Subcutaneous abdominal adipose tissue (tissue), 5 donors: ENCODE data around the gene HOXA11.

Experiments
- H3K27ac ChIP-seq: one replicate; pipeline ENCODE4 v1.7.0; 2013; ENCODE audit warnings: low read depth, mild to moderate bottlenecking, inconsistent platforms, low read length, moderate library complexity
- H3K27me3 ChIP-seq, 5 donors: one replicate each; pipeline ENCODE4 v1.7.0; 2013; ENCODE audit warnings: low read length in 5 of 5, inconsistent platforms in 1 of 5; ENCODE audit not compliant: control insufficient read depth in 5 of 5, insufficient read depth in 4 of 5
- H3K36me3 ChIP-seq, 5 donors: one replicate each; pipeline ENCODE4 v1.7.0; 2013; ENCODE audit warnings: low read length in 5 of 5; ENCODE audit not compliant: control insufficient read depth in 5 of 5, insufficient read depth in 5 of 5
- H3K4me1 ChIP-seq, 5 donors: one replicate each; pipeline ENCODE4 v1.7.0; 2013; ENCODE audit warnings: low read length in 5 of 5, mild to moderate bottlenecking in 3 of 5, moderate library complexity in 1 of 5; ENCODE audit not compliant: control insufficient read depth in 5 of 5, insufficient read depth in 5 of 5
- H3K4me3 ChIP-seq, 5 donors: one replicate each; pipeline ENCODE4 v1.7.0; 2013; ENCODE audit warnings: low read length in 5 of 5, low read depth in 1 of 5
- H3K9ac ChIP-seq, 5 donors: one replicate each; pipeline ENCODE4 v1.7.0; 2013; ENCODE audit warnings: low read length in 5 of 5, mild to moderate bottlenecking in 4 of 5, moderate library complexity in 3 of 5
- H3K9me3 ChIP-seq, 5 donors: one replicate each; pipeline ENCODE4 v1.7.0; 2013; ENCODE audit warnings: low read length in 5 of 5; ENCODE audit not compliant: control insufficient read depth in 5 of 5
- donor health status: healthy.
- donor health status: healthy.
- donor health status: healthy.
- donor health status: healthy.
- donor health status: healthy.

The HOXA11 gene

GRCh38 chr7:27185013-27185853 is at the start of gene HOXA11:
Gene HOXA11, minus strand, starts transcription at chr7:27185232. Its CDS starts 88 bp downstream, at chr7:27185144.
- peaks cover 3 to 74% (median 66%) of the 10 kb centered on the region in 5 donors for H3K27me3 ChIP-seq
- H3K36me3 ChIP-seq, result no peaks in the 10 kb centered on the region
- H3K27ac ChIP-seq, result peak within 1 kb of the TSS; percentile 44
- peak within 1 kb of the TSS in 3 of 5 donors; percentile 63 to 76 (median 69) for H3K9ac ChIP-seq
- peak within 1 kb of the TSS; percentile 58 to 74 (median 70) for H3K4me3 ChIP-seq
- peaks cover 0 to 74% (median 56%) of the 10 kb centered on the region in 5 donors for H3K4me1 ChIP-seq
- no peaks in the 10 kb centered on the region for H3K9me3 ChIP-seq

- no peak overlapping the region for H3K4me3 ChIP-seq
- no peaks in the 10 kb centered on the region for H3K36me3 ChIP-seq
- H3K4me1 ChIP-seq, result peaks cover 0 to 8% (median 3%) of the 10 kb centered on the region in 5 donors
- no peak overlapping the region for H3K9ac ChIP-seq
- H3K9me3 ChIP-seq, result no peaks in the 10 kb centered on the region
- peaks cover 10 to 23% (median 20%) of the 10 kb centered on the region in 5 donors for H3K27me3 ChIP-seq
- H3K27ac ChIP-seq, result no peak overlapping the region
These were observed 44.4 kb upstream of the HOXA11 start for GRCh38 chr7:27229448-27229847.

GRCh38 chr7:27224983-27225934 is 40.2 kb upstream of the HOXA11 start:
- Histone ChIP-seq H3K36me3 (no peaks in the 10 kb centered on the region), H3K4me3 (no peak overlapping the region), H3K27me3 (peaks cover 32 to 56% (median 42%) of the 10 kb centered on the region in 5 donors), H3K9ac (no peak overlapping the region), H3K27ac (no peak overlapping the region), H3K9me3 (no peaks in the 10 kb centered on the region), H3K4me1 (peaks cover 0 to 11% (median 3%) of the 10 kb centered on the region in 5 donors)

- Histone ChIP-seq H3K4me1 (peaks cover 0 to 12% (median 3%) of the 10 kb centered on the region in 5 donors), H3K36me3 (no peaks in the 10 kb centered on the region), H3K9ac (no peak overlapping the region), H3K9me3 (no peaks in the 10 kb centered on the region), H3K27ac (no peak overlapping the region), H3K4me3 (no peak overlapping the region), H3K27me3 (peaks cover 39 to 66% (median 51%) of the 10 kb centered on the region in 5 donors)
These were observed 39.0 kb upstream of the HOXA11 start for GRCh38 chr7:27223941-27224575.

GRCh38 chr7:27221201-27221797 is 36.3 kb upstream of the HOXA11 start:
- peaks cover 41 to 64% (median 49%) of the 10 kb centered on the region in 5 donors for H3K27me3 ChIP-seq
- H3K9ac ChIP-seq, result no peak overlapping the region
- no peak overlapping the region for H3K27ac ChIP-seq
- no peak overlapping the region for H3K4me3 ChIP-seq
- no peaks in the 10 kb centered on the region for H3K9me3 ChIP-seq
- H3K4me1 ChIP-seq, result peaks cover 0 to 12% (median 3%) of the 10 kb centered on the region in 5 donors
- H3K36me3 ChIP-seq, result no peaks in the 10 kb centered on the region

- peaks cover 37 to 58% (median 44%) of the 10 kb centered on the region in 5 donors for H3K27me3 ChIP-seq
- H3K4me1 ChIP-seq, result peaks cover 0 to 9% (median 2%) of the 10 kb centered on the region in 5 donors
- no peak overlapping the region for H3K4me3 ChIP-seq
These were observed 35.5 kb upstream of the HOXA11 start for GRCh38 chr7:27220440-27220955.

GRCh38 chr7:27219821-27220220 is 34.8 kb upstream of the HOXA11 start:
- H3K9me3 ChIP-seq, result no peaks in the 10 kb centered on the region
- H3K27me3 ChIP-seq, result peaks cover 31 to 52% (median 37%) of the 10 kb centered on the region in 5 donors
- no peaks in the 10 kb centered on the region for H3K36me3 ChIP-seq
- H3K4me3 ChIP-seq, result no peak overlapping the region
- H3K27ac ChIP-seq, result no peak overlapping the region
- no peak overlapping the region for H3K9ac ChIP-seq
- peaks cover 0 to 5% (median 0%) of the 10 kb centered on the region in 5 donors for H3K4me1 ChIP-seq

More at GRCh38 chr7:27220440-27220955, 35.5 kb upstream of the HOXA11 start:
- H3K36me3 ChIP-seq, result no peaks in the 10 kb centered on the region
- no peak overlapping the region for H3K27ac ChIP-seq
- H3K9ac ChIP-seq, result no peak overlapping the region
- no peaks in the 10 kb centered on the region for H3K9me3 ChIP-seq

GRCh38 chr7:27217951-27218350 is 32.9 kb upstream of the HOXA11 start:
- peaks cover 29 to 53% (median 43%) of the 10 kb centered on the region in 5 donors for H3K27me3 ChIP-seq

GRCh38 chr7:27215356-27215755 is 30.3 kb upstream of the HOXA11 start:
- Histone ChIP-seq H3K27ac (no peak overlapping the region), H3K9ac (no peak overlapping the region), H3K9me3 (no peaks in the 10 kb centered on the region), H3K36me3 (no peaks in the 10 kb centered on the region), H3K27me3 (peaks cover 31 to 59% (median 41%) of the 10 kb centered on the region in 5 donors), H3K4me3 (no peak overlapping the region), H3K4me1 (peaks cover 0 to 19% (median 16%) of the 10 kb centered on the region in 5 donors)

More at GRCh38 chr7:27217951-27218350, 32.9 kb upstream of the HOXA11 start:
- Histone ChIP-seq H3K27ac (no peak overlapping the region), H3K9ac (no peak overlapping the region), H3K4me3 (no peak overlapping the region), H3K36me3 (no peaks in the 10 kb centered on the region), H3K9me3 (no peaks in the 10 kb centered on the region), H3K4me1 (peaks cover 0 to 13% (median 4%) of the 10 kb centered on the region in 5 donors)
